BLaER1 (cell line): ENCODE results near the gene EVI5.

Source experiments
- H3K27ac ChIP-seq: shearing (Covaris generic); formaldehyde crosslinking; 2 replicates; pipeline ENCODE4 v1.8.1; 2022
- H3K27me3 ChIP-seq: shearing (Covaris generic); formaldehyde crosslinking; 2 replicates; pipeline ENCODE4 v1.8.1; 2022
- H3K36me3 ChIP-seq: shearing (Covaris generic); formaldehyde crosslinking; 2 replicates; pipeline ENCODE4 v1.8.1; 2022
- H3K4me1 ChIP-seq: shearing (Covaris generic); formaldehyde crosslinking; 2 replicates; pipeline ENCODE4 v1.8.1; 2022
- H3K4me2 ChIP-seq: shearing (Covaris generic); formaldehyde crosslinking; 2 replicates; pipeline ENCODE4 v1.8.1; 2022
- H3K4me3 ChIP-seq: shearing (Covaris generic); formaldehyde crosslinking; 2 replicates; pipeline ENCODE4 v1.8.1; 2022
- H3K9ac ChIP-seq: shearing (Covaris generic); formaldehyde crosslinking; 2 replicates; pipeline ENCODE4 v1.8.1; 2022
- H3K9me3 ChIP-seq: shearing (Covaris generic); formaldehyde crosslinking; 2 replicates; pipeline ENCODE4 v1.8.1; 2022
- H4K20me1 ChIP-seq: shearing (Covaris generic); formaldehyde crosslinking; 2 replicates; pipeline ENCODE4 v1.8.1; 2022
- Cebpa-rat ChIP-seq: shearing (Covaris generic); IDR thresholded peaks from 2 replicates; pipeline ENCODE4 v1.8.1; 2022

EVI5 gene

GRCh38 chr1:92482665-92483609 is 302.0 kb downstream of the EVI5 start:
- peak overlapping the region; percentile 73 for H3K4me3 ChIP-seq
- peak overlapping the region; percentile 91 for H3K4me2 ChIP-seq
- peak overlapping the region; percentile 97 for H3K27ac ChIP-seq
- H3K9me3 ChIP-seq, result peaks cover 15% of the 10 kb centered on the region
- H4K20me1 ChIP-seq, result peaks cover 18% of the 10 kb centered on the region
- H3K27me3 ChIP-seq, result peaks cover 17% of the 10 kb centered on the region
- H3K4me1 ChIP-seq, result peaks cover 45% of the 10 kb centered on the region
- peak overlapping the region; percentile 91 for H3K9ac ChIP-seq
- no peak for TF ChIP-seq Cebpa-rat
- H3K36me3 ChIP-seq, result peaks cover 41% of the 10 kb centered on the region

- Histone ChIP-seq H3K9ac (peak overlapping the region; percentile 91), H3K36me3 (peaks cover 47% of the 10 kb centered on the region), H3K4me1 (peaks cover 45% of the 10 kb centered on the region), H4K20me1 (peaks cover 18% of the 10 kb centered on the region), H3K27ac (peak overlapping the region; percentile 97), H3K27me3 (peaks cover 17% of the 10 kb centered on the region), H3K9me3 (peaks cover 15% of the 10 kb centered on the region), H3K4me2 (peak overlapping the region; percentile 91), H3K4me3 (peak overlapping the region; percentile 73)
- no peak for TF ChIP-seq Cebpa-rat
These were observed 302.8 kb downstream of the EVI5 start for GRCh38 chr1:92481971-92482664.

- Histone ChIP-seq H3K4me2 (peak overlapping the region; percentile 91), H3K27ac (no peak overlapping the region), H3K9me3 (peaks cover 15% of the 10 kb centered on the region), H4K20me1 (peaks cover 18% of the 10 kb centered on the region), H3K4me1 (peaks cover 47% of the 10 kb centered on the region), H3K4me3 (peak overlapping the region; percentile 73; the same call in 1 of the 2 replicates), H3K36me3 (peaks cover 47% of the 10 kb centered on the region), H3K9ac (no peak overlapping the region), H3K27me3 (peaks cover 17% of the 10 kb centered on the region)
- no peak for TF ChIP-seq Cebpa-rat
These were observed 303.3 kb downstream of the EVI5 start for GRCh38 chr1:92481599-92481925.

- H3K9ac ChIP-seq, result no peak overlapping the region
- H4K20me1 ChIP-seq, result peaks cover 18% of the 10 kb centered on the region
- peaks cover 17% of the 10 kb centered on the region for H3K27me3 ChIP-seq
- peaks cover 52% of the 10 kb centered on the region for H3K4me1 ChIP-seq
- no peak for TF ChIP-seq Cebpa-rat
- 0 out of 2 replicates have a peak overlapping the region, but pooled peaks have one; percentile 5 for H3K4me3 ChIP-seq
- peaks cover 15% of the 10 kb centered on the region for H3K9me3 ChIP-seq
- no peak overlapping the region for H3K27ac ChIP-seq
- H3K36me3 ChIP-seq, result peaks cover 48% of the 10 kb centered on the region
- peak overlapping the region; percentile 91; the same call in 1 of the 2 replicates for H3K4me2 ChIP-seq
These were observed 303.9 kb downstream of the EVI5 start for GRCh38 chr1:92480813-92481598.

GRCh38 chr1:92480200-92480812 is 304.6 kb downstream of the EVI5 start:
- Histone ChIP-seq H3K4me3 (no peak overlapping the region), H3K4me2 (no peak overlapping the region), H3K9me3 (peaks cover 15% of the 10 kb centered on the region), H3K9ac (no peak overlapping the region), H3K36me3 (peaks cover 55% of the 10 kb centered on the region), H3K4me1 (peaks cover 59% of the 10 kb centered on the region), H3K27ac (no peak overlapping the region), H4K20me1 (peaks cover 18% of the 10 kb centered on the region), H3K27me3 (peaks cover 17% of the 10 kb centered on the region)
- no peak for TF ChIP-seq Cebpa-rat

- H3K9ac ChIP-seq, result no peak overlapping the region
- peaks cover 66% of the 10 kb centered on the region for H3K4me1 ChIP-seq
- H3K4me3 ChIP-seq, result no peak overlapping the region
- H3K4me2 ChIP-seq, result no peak overlapping the region
- H3K36me3 ChIP-seq, result peaks cover 62% of the 10 kb centered on the region
- H4K20me1 ChIP-seq, result peaks cover 18% of the 10 kb centered on the region
- H3K27ac ChIP-seq, result no peak overlapping the region
- peaks cover 15% of the 10 kb centered on the region for H3K9me3 ChIP-seq
- TF ChIP-seq Cebpa-rat, result no peak
- peaks cover 17% of the 10 kb centered on the region for H3K27me3 ChIP-seq
These were observed 305.3 kb downstream of the EVI5 start for GRCh38 chr1:92479587-92479986.

GRCh38 chr1:92478393-92478792 is 306.5 kb downstream of the EVI5 start:
- Histone ChIP-seq H3K4me3 (no peak overlapping the region), H3K27me3 (peaks cover 16% of the 10 kb centered on the region), H3K36me3 (peaks cover 74% of the 10 kb centered on the region), H3K4me1 (peaks cover 66% of the 10 kb centered on the region), H3K9me3 (peaks cover 15% of the 10 kb centered on the region), H4K20me1 (peaks cover 15% of the 10 kb centered on the region), H3K9ac (no peak overlapping the region), H3K4me2 (peak overlapping the region; percentile 54; the same call in 1 of the 2 replicates), H3K27ac (peak overlapping the region; percentile 4; the same call in 1 of the 2 replicates)
- no peak for TF ChIP-seq Cebpa-rat

- TF ChIP-seq Cebpa-rat, result peak; percentile 22; the same call in 1 of the 2 replicates
- Histone ChIP-seq H3K9me3 (peaks cover 9% of the 10 kb centered on the region), H3K27ac (peak overlapping the region; percentile 77), H3K9ac (no peak overlapping the region; the same call in 1 of the 2 replicates), H3K4me3 (no peak overlapping the region), H4K20me1 (no peaks in the 10 kb centered on the region), H3K27me3 (no peaks in the 10 kb centered on the region), H3K4me1 (peaks cover 48% of the 10 kb centered on the region), H3K4me2 (peak overlapping the region; percentile 54), H3K36me3 (peaks cover 74% of the 10 kb centered on the region)
These were observed 308.8 kb downstream of the EVI5 start for GRCh38 chr1:92476071-92476631.

- Histone ChIP-seq H3K4me2 (peak overlapping the region; percentile 54; the same call in 1 of the 2 replicates), H3K9ac (no peak overlapping the region), H3K27ac (peak overlapping the region; percentile 77), H3K9me3 (no peaks in the 10 kb centered on the region), H3K36me3 (peaks cover 63% of the 10 kb centered on the region), H3K4me3 (no peak overlapping the region), H4K20me1 (no peaks in the 10 kb centered on the region), H3K4me1 (peaks cover 48% of the 10 kb centered on the region), H3K27me3 (no peaks in the 10 kb centered on the region)
- no peak for TF ChIP-seq Cebpa-rat
These were observed 309.9 kb downstream of the EVI5 start for GRCh38 chr1:92475029-92475428.
